ENCODE measurements around the gene MOB3B.

Gene MOB3B

DNA sequence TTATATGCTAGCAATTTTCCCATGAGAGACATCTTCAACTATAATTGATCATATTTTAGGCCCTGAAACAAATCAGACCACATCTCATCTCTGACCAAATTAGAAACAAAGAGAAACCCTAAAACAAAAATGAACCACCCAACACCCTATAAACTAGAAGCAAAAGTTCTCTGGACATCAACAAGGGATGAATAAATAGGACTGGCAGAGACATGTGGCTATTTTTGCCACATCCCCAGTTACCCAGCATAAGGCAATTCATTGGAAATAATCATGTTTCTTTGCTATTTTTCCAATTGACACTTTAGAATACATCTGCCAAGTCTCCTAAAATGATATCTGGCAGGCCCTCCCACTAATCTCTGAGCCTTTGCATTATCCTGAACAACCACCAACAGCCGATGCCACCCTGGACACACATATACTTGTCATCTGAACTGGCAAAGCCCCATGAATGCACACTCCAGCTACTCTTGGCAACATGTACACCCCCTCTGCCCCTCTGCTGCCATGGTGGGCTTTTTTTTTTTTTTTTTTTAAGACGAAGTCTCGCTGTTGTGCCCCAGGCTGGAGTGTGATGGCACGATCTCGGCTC, 179.1 kb downstream of the MOB3B start:
- TF ChIP-seq, protein P1, sequence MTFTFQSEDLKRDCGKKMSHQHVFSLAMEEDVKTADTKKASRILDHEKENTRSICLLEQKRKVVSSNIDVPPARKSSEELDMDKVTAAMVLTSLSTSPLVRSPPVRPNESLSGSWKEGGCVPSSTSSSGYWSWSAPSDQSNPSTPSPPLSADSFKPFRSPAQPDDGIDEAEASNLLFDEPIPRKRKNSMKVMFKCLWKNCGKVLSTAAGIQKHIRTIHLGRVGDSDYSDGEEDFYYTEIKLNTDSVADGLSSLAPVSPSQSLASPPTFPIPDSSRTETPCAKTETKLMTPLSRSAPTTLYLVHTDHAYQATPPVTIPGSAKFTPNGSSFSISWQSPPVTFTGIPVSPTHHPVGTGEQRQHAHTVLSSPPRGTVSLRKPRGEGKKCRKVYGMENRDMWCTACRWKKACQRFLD (tag by site-specific recombination; IDR thresholded peaks at IDR 0.05): no peak
- TF ChIP-seq, protein P2, sequence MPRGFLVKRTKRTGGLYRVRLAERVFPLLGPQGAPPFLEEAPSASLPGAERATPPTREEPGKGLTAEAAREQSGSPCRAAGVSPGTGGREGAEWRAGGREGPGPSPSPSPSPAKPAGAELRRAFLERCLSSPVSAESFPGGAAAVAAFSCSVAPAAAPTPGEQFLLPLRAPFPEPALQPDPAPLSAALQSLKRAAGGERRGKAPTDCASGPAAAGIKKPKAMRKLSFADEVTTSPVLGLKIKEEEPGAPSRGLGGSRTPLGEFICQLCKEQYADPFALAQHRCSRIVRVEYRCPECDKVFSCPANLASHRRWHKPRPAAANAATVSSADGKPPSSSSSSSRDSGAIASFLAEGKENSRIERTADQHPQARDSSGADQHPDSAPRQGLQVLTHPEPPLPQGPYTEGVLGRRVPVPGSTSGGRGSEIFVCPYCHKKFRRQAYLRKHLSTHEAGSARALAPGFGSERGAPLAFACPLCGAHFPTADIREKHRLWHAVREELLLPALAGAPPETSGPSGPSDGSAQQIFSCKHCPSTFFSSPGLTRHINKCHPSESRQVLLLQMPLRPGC (tag by site-specific recombination; IDR thresholded peaks at IDR 0.05): no peak
- TF ChIP-seq SCRT1 (tag by site-specific recombination; IDR thresholded peaks at IDR 0.05; ENCODE audit: borderline replicate concordance) (no peak), ZNF660 (tag by site-specific recombination; IDR thresholded peaks at IDR 0.05) (no peak), WT1 (tag by site-specific recombination; IDR thresholded peaks at IDR 0.05) (no peak), REPIN1 (tag by site-specific recombination; IDR thresholded peaks at IDR 0.05; ENCODE audit: low read depth) (no peak), ZNF354C (tag by site-specific recombination; IDR thresholded peaks at IDR 0.05; ENCODE audit: borderline replicate concordance, low read depth) (no peak), YY2 (tag by site-specific recombination; IDR thresholded peaks at IDR 0.05) (no peak), SP3 (tag by site-specific recombination; IDR thresholded peaks at IDR 0.05) (no peak), ZNF571 (tag by site-specific recombination; IDR thresholded peaks at IDR 0.05) (no peak), ZNF174 (tag by site-specific recombination; IDR thresholded peaks at IDR 0.05) (no peak), HOXD13 (CRISPR knock-in tag; IDR thresholded peaks at IDR 0.05; ENCODE audit: borderline replicate concordance) (no peak), ZNF837 (tag by site-specific recombination; IDR thresholded peaks at IDR 0.05) (no peak), FEZF1 (tag by site-specific recombination; IDR thresholded peaks at IDR 0.05) (no peak), ZNF670 (tag by site-specific recombination; IDR thresholded peaks at IDR 0.05; ENCODE audit: low read depth) (no peak), ZNF544 (tag by site-specific recombination; IDR thresholded peaks at IDR 0.05) (no peak)
- TF ChIP-seq, protein P3, sequence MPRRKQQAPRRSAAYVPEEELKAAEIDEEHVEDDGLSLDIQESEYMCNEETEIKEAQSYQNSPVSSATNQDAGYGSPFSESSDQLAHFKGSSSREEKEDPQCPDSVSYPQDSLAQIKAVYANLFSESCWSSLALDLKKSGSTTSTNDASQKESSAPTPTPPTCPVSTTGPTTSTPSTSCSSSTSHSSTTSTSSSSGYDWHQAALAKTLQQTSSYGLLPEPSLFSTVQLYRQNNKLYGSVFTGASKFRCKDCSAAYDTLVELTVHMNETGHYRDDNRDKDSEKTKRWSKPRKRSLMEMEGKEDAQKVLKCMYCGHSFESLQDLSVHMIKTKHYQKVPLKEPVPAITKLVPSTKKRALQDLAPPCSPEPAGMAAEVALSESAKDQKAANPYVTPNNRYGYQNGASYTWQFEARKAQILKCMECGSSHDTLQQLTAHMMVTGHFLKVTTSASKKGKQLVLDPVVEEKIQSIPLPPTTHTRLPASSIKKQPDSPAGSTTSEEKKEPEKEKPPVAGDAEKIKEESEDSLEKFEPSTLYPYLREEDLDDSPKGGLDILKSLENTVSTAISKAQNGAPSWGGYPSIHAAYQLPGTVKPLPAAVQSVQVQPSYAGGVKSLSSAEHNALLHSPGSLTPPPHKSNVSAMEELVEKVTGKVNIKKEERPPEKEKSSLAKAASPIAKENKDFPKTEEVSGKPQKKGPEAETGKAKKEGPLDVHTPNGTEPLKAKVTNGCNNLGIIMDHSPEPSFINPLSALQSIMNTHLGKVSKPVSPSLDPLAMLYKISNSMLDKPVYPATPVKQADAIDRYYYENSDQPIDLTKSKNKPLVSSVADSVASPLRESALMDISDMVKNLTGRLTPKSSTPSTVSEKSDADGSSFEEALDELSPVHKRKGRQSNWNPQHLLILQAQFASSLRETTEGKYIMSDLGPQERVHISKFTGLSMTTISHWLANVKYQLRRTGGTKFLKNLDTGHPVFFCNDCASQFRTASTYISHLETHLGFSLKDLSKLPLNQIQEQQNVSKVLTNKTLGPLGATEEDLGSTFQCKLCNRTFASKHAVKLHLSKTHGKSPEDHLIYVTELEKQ (tag by site-specific recombination; IDR thresholded peaks at IDR 0.05; ENCODE audit: borderline replicate concordance): no peak
- Histone ChIP-seq H3K27ac (ENCODE audit: extremely low read depth, low read depth, low read length) (no peak overlapping the region), H3K4me1 (ENCODE audit: control insufficient read depth, insufficient read depth, low read length) (peaks cover 9% of the 10 kb centered on the region; the same call in 1 of the 2 replicates), H3K36me3 (ENCODE audit: control insufficient read depth in 2 of 2, insufficient read depth in 1 of 2, low read length in 2 of 2) (no peaks in the 10 kb centered on the region), H3K9me3 (ENCODE audit: control insufficient read depth, insufficient read depth, low read depth, low read length) (no peaks in the 10 kb centered on the region), H3K4me3 (ENCODE audit: low read depth, low read length) (no peak overlapping the region)
- POLR2A ChIA-PET: no interaction called here
- CTCF ChIA-PET: interaction anchor here (0.6 to 0.7 kb wide), 2 partner anchors 55 to 69 kb away, joined by 3 to 5 read pairs; no protein-coding TSS in a partner anchor

DNA sequence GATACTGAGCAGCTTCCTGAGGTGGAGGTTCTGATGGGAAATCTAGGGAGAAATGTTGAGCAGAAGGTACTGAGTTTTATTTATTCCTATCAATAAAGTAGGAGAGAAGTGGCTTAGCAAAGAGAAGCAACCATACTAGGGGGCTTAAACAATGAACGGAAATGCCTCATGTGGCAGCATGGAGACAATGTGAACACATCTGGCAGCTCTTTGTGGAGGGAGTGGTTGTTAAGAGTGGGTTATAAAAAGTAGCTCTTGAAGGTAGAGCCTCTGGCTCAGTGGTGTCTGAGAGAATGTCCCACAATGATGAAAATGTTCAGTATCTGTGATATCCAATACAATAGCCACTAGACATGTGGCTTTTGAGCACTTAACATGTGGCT, 179.9 kb downstream of the MOB3B start:
- ChIA-PET CTCF (interaction anchor here (1.5 kb wide), 1 partner anchor 16 kb away, joined by 5 read pairs; no protein-coding TSS in a partner anchor), POLR2A (no interaction called here)
- H3K4me1 ChIP-seq (ENCODE audit: control insufficient read depth, insufficient read depth, low read length): peaks cover 9% of the 10 kb centered on the region; the same call in 1 of the 2 replicates
- H3K36me3 ChIP-seq (ENCODE audit: control insufficient read depth in 2 of 2, insufficient read depth in 1 of 2, low read length in 2 of 2): no peaks in the 10 kb centered on the region
- no peak overlapping the region for H3K4me3 ChIP-seq (ENCODE audit: low read depth, low read length)
- no peak overlapping the region for H3K27ac ChIP-seq (ENCODE audit: extremely low read depth, low read depth, low read length)
- H3K9me3 ChIP-seq (ENCODE audit: control insufficient read depth, insufficient read depth, low read depth, low read length): no peaks in the 10 kb centered on the region
- no peak for TF ChIP-seq TRIM28 (IDR thresholded peaks at IDR 0.05; ENCODE audit: borderline replicate concordance, low read length)
- no peak for TF ChIP-seq ZNF341 (tag by site-specific recombination; IDR thresholded peaks at IDR 0.05; ENCODE audit: low read depth)
- no peak for TF ChIP-seq ZNF214 (tag by site-specific recombination; IDR thresholded peaks at IDR 0.05; ENCODE audit: borderline replicate concordance)
- no peak for TF ChIP-seq HOXC10 (CRISPR knock-in tag; IDR thresholded peaks at IDR 0.05)
- TF ChIP-seq ZNF23 (tag by site-specific recombination; IDR thresholded peaks at IDR 0.05; ENCODE audit: borderline replicate concordance): no peak
- TF ChIP-seq ZBTB7A (tag by site-specific recombination; IDR thresholded peaks at IDR 0.05; ENCODE audit: low read depth): no peak
- no peak for TF ChIP-seq ZNF366 (tag by site-specific recombination; conservative IDR thresholded peaks at IDR 0.05)
- TF ChIP-seq, protein P4, sequence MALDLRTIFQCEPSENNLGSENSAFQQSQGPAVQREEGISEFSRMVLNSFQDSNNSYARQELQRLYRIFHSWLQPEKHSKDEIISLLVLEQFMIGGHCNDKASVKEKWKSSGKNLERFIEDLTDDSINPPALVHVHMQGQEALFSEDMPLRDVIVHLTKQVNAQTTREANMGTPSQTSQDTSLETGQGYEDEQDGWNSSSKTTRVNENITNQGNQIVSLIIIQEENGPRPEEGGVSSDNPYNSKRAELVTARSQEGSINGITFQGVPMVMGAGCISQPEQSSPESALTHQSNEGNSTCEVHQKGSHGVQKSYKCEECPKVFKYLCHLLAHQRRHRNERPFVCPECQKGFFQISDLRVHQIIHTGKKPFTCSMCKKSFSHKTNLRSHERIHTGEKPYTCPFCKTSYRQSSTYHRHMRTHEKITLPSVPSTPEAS (tag by site-specific recombination; IDR thresholded peaks at IDR 0.05): no peak
- TF ChIP-seq ZNF433 (tag by site-specific recombination; IDR thresholded peaks at IDR 0.05; ENCODE audit: low read depth): no peak
- TF ChIP-seq SALL2 (tag by site-specific recombination; IDR thresholded peaks at IDR 0.05; ENCODE audit: borderline replicate concordance): no peak
- no peak for TF ChIP-seq ZNF335 (tag by site-specific recombination; conservative IDR thresholded peaks at IDR 0.05)

Data from HEK293 (cell line).